Retinal pigment epithelial cell (primary cell): ENCODE data around the gene TMEM143.

ENCODE experiments used
- DNase-seq: peaks from one replicate; pipeline ENCODE4 v3.0.0-alpha.2; 2010; ENCODE audit warnings: low read depth
- H3K4me3 ChIP-seq: 2 replicates; pipeline ENCODE4 v1.5.1; 2011; ENCODE audit warnings: mild to moderate bottlenecking, low read length, control low read depth, moderate library complexity
- CTCF ChIP-seq: conservative IDR thresholded peaks from 2 replicates; pipeline ENCODE4 v1.5.1; 2011; ENCODE audit warnings: low read depth, low read length, control low read depth, inconsistent platforms

Gene TMEM143

DNA sequence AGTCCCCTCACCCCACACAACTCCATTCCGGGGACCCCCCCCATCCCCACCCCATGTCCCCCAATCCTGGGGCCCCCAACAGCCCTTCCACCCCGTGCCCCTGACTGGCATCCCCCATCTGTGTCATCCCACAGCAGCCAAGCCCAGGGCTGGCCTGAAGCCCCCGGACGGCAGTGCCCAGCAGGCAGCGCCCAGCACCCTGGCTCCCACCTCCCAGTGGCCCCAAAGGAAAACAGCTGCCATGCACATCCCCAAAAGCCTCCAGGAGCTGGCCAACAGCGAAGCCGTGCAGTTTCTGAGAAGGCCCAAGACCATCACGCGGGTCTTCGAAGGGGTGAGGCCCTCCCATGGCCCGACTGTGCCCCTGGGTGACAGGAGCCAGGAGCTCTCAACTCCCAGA is 1.9 kb upstream of the TMEM143 start:
- H3K4me3 ChIP-seq, result no peak overlapping the region
- no peak for TF ChIP-seq CTCF
- no peak for DNase-seq

GRCh38 chr19:48364598-48365348 is 1.0 kb upstream of the TMEM143 start:
- H3K4me3 ChIP-seq, result peak overlapping the region; percentile 55
- no peak for TF ChIP-seq CTCF
- no peak for DNase-seq

DNA sequence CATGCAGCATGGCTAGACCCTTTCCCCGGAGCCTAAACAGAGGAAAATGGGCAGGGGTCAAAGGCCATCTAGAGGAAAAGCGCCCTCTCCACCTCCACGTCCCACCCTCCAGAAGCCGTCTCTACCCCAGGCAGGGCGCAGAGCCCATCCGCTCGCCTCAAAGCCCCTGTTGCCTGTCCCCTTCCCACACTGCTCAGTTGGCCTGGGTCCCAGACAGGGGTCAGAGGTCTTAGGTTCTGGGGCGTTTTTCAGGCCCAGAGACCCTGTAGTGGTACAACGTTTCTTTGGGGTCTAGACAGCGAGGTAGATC is 285 bp downstream of the TMEM143 start:
- DNase-seq, result no peak
- H3K4me3 ChIP-seq, result peak overlapping the region; percentile 55
- no peak for TF ChIP-seq CTCF

- no peak for TF ChIP-seq CTCF
- peak; percentile 80 for DNase-seq
- H3K4me3 ChIP-seq, result peak overlapping the region; percentile 55
Measured at GRCh38 chr19:48362716-48363499, 832 bp downstream of the TMEM143 start.

GRCh38 chr19:48361912-48362311 is 1.8 kb downstream of the TMEM143 start:
- TF ChIP-seq CTCF, result no peak
- no peak for DNase-seq
- no peak overlapping the region for H3K4me3 ChIP-seq

GRCh38 chr19:48359123-48359522 is 4.6 kb downstream of the TMEM143 start:
- no peak for TF ChIP-seq CTCF
- no peak overlapping the region for H3K4me3 ChIP-seq
- no peak for DNase-seq
